Dermis blood vessel endothelial cell (primary cell): ENCODE data around the gene CHST3. TPM values are rescaled to one million over a fixed set of nuclear protein-coding genes. Genes with fewer than 3 reads are reported as not detected.

ENCODE experiments used
- DNase-seq: peaks from one replicate; pipeline ENCODE4 v3.0.0; 2010
- total RNA-seq: library from RNA; depleted of rRNA; stranded (reverse); fragments of >200 nt; gene quantifications from 2 replicates; pipeline ENCODE4 v1.2.3, GENCODE V29; 2014

CHST3 gene
- total RNA-seq, 1 donor from 2014 or later, result 7.0 TPM

- no peak for DNase-seq
These were observed 31.8 kb downstream of the CHST3 start for GRCh38 chr10:71995887-71996575.

GRCh38 chr10:71996592-71997371 is 32.6 kb downstream of the CHST3 start:
- no peak for DNase-seq

DNA sequence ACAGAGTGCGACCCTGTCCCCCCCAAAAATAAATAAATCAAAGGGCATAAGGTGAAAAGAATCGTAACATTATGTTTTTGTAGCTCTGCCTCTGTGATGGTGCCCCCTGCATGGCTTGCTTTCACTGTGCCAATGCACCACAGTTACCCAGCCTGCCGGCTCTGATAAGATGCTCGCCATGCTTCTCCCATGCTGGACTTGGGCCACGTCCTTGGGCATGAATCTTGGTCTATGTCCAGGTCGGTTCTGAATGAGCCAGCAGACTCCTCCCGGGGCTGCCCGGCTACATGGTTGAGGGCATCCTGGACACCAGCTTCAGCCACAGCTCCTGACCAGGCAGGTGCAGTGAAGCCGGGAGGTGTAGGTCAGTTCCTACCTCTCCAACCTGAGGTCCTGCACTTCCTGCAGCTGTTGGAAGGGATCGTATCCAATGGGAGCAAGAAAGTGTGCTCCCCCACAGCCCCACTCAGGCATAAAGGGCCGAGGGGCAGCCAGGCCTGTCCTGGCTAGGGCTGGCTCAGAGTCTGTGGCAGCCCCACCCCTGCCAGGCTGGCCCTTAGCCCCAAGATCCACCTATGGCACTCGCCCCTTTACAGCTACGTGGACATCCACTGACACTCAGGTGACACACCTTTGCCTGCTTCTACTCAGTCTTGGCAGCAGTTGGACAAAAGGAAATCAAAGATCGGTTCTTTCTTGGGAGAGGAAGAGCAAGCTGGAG is 34.1 kb downstream of the CHST3 start:
- DNase-seq, result no peak

- no peak for DNase-seq
These were observed 34.6 kb downstream of the CHST3 start for GRCh38 chr10:71998840-71999194.

DNA sequence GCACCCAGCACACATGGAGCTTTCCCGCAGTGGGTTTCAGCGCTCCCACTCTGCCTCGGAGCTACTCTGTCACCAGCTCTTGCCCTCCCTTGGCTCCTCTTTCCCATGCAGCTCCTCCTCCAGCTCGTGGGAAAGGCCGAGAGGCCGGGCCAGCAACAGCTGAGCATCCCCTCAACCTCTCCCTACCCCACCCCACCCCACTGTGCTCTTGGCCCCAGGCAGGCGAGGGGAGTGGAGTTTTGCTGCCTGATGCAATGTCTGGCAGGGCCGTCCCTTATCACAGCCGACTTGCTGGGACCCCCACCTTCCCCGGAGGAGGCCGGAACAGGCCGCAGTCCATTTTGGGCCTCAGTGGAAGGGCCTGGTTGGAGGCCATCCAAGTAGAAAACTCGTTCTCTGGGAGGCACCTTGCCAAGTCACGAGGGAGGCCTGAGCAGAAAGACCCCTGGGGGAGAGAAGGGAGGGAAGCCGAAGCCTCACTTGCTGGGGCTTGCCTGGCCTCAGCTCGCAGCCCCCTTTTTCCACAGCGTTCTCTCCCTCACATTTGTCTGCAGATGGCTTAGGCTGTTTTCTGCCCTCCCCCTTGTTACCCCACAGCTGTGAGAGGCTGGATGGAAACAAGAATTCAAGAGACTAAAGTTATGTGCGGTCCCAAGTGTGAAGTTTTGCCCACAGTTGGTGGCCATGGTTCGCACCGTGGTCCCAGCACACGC is 35.3 kb downstream of the CHST3 start:
- no peak for DNase-seq

GRCh38 chr10:72000073-72001032 is 36.2 kb downstream of the CHST3 start:
- DNase-seq, result no peak

- DNase-seq, result no peak
These were observed 36.8 kb downstream of the CHST3 start for GRCh38 chr10:72001033-72001395.

GRCh38 chr10:72002354-72003295 is 38.4 kb downstream of the CHST3 start:
- no peak for DNase-seq

DNA sequence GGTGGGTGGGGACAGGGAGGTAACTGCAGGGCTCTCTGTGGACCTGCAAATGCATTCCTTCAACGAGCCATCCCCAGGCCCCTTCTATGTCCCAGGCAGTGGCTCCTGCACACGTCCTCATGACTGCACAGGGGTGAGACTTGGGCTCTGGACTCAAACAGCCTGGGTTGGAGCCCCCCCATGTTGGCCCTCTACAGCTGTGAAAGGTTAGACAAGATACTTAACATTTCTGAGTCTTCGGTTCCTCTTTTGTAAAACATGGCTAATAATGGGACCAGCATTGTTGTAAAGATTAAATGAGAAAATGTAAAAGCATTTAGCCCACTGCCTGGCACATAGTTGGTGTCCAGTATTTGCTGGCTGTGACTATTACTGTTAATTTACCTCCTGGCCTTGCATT is 41.8 kb downstream of the CHST3 start:
- DNase-seq, result no peak

DNA sequence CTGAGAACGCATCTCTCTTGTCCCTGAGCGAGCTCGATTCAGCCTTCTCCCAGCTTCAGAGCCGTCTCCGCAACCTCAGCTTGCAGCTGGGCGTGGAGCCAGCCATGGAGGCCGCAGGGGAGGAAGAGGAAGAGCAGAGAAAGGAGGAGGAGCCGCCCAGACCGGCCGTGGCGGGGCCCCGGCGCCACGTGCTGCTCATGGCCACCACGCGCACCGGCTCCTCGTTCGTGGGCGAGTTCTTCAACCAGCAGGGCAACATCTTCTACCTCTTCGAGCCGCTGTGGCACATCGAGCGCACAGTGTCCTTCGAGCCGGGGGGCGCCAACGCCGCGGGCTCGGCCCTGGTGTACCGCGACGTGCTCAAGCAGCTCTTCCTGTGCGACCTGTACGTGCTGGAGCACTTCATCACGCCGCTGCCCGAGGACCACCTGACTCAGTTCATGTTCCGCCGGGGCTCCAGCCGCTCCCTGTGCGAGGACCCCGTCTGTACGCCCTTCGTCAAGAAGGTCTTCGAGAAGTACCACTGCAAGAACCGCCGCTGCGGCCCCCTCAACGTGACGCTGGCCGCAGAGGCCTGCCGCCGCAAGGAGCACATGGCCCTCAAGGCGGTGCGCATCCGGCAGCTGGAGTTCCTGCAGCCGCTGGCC is 43.2 kb downstream of the CHST3 start:
- no peak for DNase-seq

- DNase-seq, result no peak
These were observed 44.1 kb downstream of the CHST3 start for GRCh38 chr10:72008096-72008981.

DNA sequence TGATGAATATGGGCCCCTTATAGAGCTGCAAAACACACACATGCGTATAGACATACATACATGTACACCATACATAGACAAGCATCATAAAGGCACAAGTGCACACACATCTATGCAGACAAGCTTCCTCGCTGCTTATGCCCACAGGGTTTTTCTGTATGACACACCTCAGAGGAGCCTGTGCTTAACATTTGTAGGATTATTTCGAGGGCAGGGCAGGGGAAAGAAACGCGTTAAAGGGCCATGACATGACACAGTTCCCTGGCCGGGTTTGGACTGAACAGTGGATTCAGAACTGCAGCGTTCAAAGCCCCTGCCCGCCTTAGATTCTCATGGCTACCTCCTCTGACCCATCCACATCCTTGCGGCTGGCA is 44.8 kb downstream of the CHST3 start:
- DNase-seq, result no peak

DNA sequence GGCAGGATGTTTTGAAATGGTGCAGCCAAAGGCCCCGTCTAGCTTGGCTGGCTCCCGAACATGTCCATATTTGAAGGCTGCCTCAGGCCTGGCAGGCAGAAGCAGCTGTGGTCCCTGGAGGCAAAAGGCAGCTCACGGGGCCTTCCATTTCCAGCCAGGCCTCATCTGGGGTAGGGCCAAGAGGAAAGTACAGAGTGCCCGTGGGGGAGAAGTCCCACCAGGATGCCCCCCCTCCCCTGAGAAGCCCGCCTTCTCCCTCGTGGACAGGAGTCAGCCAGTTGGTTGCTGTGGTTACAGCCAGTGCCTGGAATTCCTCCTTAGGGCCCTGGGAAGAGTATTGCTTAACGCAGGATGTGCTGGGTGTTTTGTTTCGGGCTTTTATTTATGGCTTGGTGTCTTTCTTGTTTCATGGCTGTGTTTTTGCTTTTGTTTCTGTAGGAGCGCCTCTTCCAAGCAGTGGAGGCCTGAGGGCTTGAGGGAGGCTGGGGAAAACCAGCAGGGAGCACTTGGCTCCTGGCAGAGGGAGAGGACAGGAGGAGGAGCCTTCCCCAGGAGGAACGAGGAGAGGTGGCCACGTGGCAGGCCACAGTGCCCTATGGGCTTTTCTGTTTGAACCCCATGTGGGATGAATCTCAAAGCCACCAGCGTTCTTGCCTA is 45.4 kb downstream of the CHST3 start:
- DNase-seq, result peak; percentile 80

GRCh38 chr10:72010234-72010973 is 46.2 kb downstream of the CHST3 start:
- DNase-seq, result no peak

DNA sequence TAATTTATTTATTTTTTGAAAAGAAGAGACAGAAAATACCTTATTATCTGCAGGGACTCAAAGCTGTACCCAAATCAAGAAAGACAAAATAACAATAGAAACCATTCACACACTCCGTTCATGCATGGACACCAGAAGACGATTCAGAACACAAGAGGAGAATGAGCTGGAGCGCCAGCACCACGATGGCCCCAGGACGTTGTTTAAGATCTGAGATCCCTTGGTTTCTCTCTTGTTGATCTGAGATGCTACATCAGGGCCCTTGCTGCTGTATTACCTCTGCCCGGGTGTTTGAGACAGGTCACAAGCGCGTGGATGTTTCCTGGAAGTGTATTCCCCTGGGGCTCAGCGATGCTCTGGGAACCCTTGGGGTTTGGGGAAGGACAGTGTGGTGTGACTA is 46.8 kb downstream of the CHST3 start:
- DNase-seq, result no peak

DNA sequence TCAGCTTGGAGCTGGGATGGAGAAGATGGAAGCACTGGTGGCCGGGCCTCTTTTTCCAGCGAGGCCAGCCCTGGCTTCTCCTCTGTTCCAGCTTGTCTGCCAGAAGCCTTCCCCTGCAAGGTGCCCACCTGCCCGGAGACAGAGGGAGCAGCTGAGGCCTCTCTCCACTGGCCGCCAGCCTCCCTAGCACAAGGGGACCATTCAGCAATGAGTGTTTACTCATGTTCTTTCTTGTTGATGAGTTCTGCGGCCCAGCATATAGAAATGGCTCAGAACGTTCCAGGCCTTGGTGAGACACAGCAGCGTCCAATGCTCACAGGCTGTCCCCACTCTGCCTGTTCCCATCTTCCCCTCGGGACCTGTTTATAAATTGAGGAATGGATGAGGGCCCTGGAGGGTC is 47.3 kb downstream of the CHST3 start:
- DNase-seq, result no peak

GRCh38 chr10:72011976-72012512 is 47.8 kb downstream of the CHST3 start:
- DNase-seq, result no peak

DNA sequence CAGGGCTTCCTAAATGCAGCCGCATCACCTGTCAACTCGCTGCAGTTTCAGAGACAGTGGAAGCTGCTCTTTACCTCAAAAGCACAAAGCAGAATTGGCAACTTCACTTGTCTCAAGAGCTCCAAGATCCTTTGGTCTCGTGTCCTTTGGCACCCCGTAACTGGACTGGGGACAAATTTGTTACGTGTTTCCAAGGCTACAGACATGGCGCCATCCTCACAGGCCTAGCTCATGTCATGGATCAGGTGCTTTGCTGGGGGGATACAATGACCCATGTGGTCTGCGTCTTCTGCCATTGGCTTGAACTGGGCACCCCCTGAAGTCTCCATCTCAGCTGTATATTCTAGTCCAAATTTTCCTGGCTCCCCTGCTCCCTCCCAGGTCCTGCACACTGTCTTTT is 48.6 kb downstream of the CHST3 start:
- no peak for DNase-seq
